ENCODE data around the gene DPY19L1. TPM values are rescaled to one million over a fixed set of nuclear protein-coding genes. Genes with fewer than 3 reads are reported as not detected.
"Not testable (repeated sequence)": the region's sequence is repeated elsewhere in the genome, so short reads cannot be mapped to it uniquely, and the experiment has no call there.

DPY19L1 gene
- total RNA-seq, 1 donor from 2014 or later = 48.2 TPM

GRCh38 chr7:35043301-35043700 is 6.0 kb upstream of the DPY19L1 start:
- H3K27me3 ChIP-seq; H3F3A ChIP-seq (ENCODE audit: low read depth); H3K4me3 ChIP-seq; H4K20me1 ChIP-seq (ENCODE audit: low read depth); H3K27ac Mint-ChIP-seq; DNase-seq (ENCODE audit: low spot score); H3K36me3 Mint-ChIP-seq; H3K36me3 ChIP-seq; H2AFZ ChIP-seq (replicated peaks); H3K9me3 Mint-ChIP-seq; H3K9ac ChIP-seq; H3K79me2 ChIP-seq (ENCODE audit: low read depth); H3K9me3 ChIP-seq (ENCODE audit: low read depth); H3K27ac ChIP-seq; H3K4me2 ChIP-seq; H3K4me1 ChIP-seq; H3K4me3 Mint-ChIP-seq; H3K27me3 Mint-ChIP-seq (ENCODE audit: insufficient read depth, low read depth): not testable (repeated sequence)
- peaks cover 12% of the 10 kb centered on the region for H3K4me1 Mint-ChIP-seq

GRCh38 chr7:35040906-35041305 is 3.6 kb upstream of the DPY19L1 start:
- Mint-ChIP-seq H3K27me3 (ENCODE audit: insufficient read depth, low read depth) (peaks cover 6% of the 10 kb centered on the region), H3K4me1 (peaks cover 19% of the 10 kb centered on the region), H3K36me3 (no peaks in the 10 kb centered on the region), H3K4me3 (no peak overlapping the region), H3K27ac (no peak overlapping the region), H3K9me3 (no peaks in the 10 kb centered on the region)
- H2AFZ ChIP-seq (replicated peaks) = no peak overlapping the region
- peaks cover 5% of the 10 kb centered on the region for H3K79me2 ChIP-seq (ENCODE audit: low read depth)
- TF ChIP-seq EZH2phosphoT487 (IDR thresholded peaks at IDR 0.05) = no peak
- no peak for TF ChIP-seq CTCF (IDR thresholded peaks at IDR 0.05)
- TF ChIP-seq EZH2 (IDR thresholded peaks at IDR 0.05) = no peak
- H4K20me1 ChIP-seq (ENCODE audit: low read depth) = peaks cover 5% of the 10 kb centered on the region
- H3K9ac ChIP-seq = no peak overlapping the region
- DNase-seq (ENCODE audit: low spot score) = no peak
- H3K4me1 ChIP-seq = peaks cover 7% of the 10 kb centered on the region
- no peak overlapping the region for H3K27ac ChIP-seq
- H3K27me3 ChIP-seq = peaks cover 2% of the 10 kb centered on the region
- H3K4me3 ChIP-seq = no peak overlapping the region
- H3K9me3 ChIP-seq (ENCODE audit: low read depth) = no peaks in the 10 kb centered on the region
- H3K4me2 ChIP-seq = no peak overlapping the region
- H3K36me3 ChIP-seq = no peaks in the 10 kb centered on the region
- peaks cover 16% of the 10 kb centered on the region for H3F3A ChIP-seq (ENCODE audit: low read depth)

- Mint-ChIP-seq H3K9me3 (no peaks in the 10 kb centered on the region), H3K27ac (no peak overlapping the region), H3K27me3 (ENCODE audit: insufficient read depth, low read depth) (peaks cover 8% of the 10 kb centered on the region), H3K4me1 (peaks cover 32% of the 10 kb centered on the region), H3K4me3 (no peak overlapping the region), H3K36me3 (no peaks in the 10 kb centered on the region)
- Histone ChIP-seq H3K4me2 (no peak overlapping the region), H4K20me1 (ENCODE audit: low read depth) (peaks cover 19% of the 10 kb centered on the region), H3K4me1 (peaks cover 16% of the 10 kb centered on the region), H3K27me3 (peaks cover 2% of the 10 kb centered on the region), H3K4me3 (no peak overlapping the region), H2AFZ (replicated peaks) (no peak overlapping the region), H3K9me3 (ENCODE audit: low read depth) (no peaks in the 10 kb centered on the region), H3K27ac (no peak overlapping the region), H3K36me3 (no peaks in the 10 kb centered on the region), H3K9ac (no peak overlapping the region), H3F3A (ENCODE audit: low read depth) (peaks cover 17% of the 10 kb centered on the region), H3K79me2 (ENCODE audit: low read depth) (peaks cover 21% of the 10 kb centered on the region)
- TF ChIP-seq EZH2 (IDR thresholded peaks at IDR 0.05) (no peak), CTCF (IDR thresholded peaks at IDR 0.05) (no peak), EZH2phosphoT487 (IDR thresholded peaks at IDR 0.05) (no peak)
- DNase-seq (ENCODE audit: low spot score) = no peak
Measured at GRCh38 chr7:35039343-35039742, 2.1 kb upstream of the DPY19L1 start.

DNA sequence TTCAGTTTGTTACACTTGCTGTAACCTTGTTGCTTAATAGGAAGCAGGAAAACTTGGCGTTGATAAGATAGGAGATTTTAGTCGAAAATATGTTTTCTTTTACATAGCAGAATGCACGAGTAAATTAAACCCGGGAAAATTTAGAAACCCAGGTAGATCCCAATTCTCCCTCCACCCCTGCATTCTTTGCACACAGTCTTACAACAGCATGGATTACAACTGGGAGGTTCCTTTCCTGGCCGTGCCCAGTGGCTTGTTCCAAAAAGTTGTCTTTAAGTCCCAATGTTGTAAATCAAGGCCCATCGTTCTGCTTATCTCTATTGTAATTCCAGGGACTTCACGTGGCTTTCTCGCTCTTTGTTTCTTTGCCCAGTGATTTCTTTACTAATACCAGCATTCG is 1.1 kb upstream of the DPY19L1 start:
- peaks cover 31% of the 10 kb centered on the region for H3K79me2 ChIP-seq (ENCODE audit: low read depth)
- H3K27ac ChIP-seq = no peak overlapping the region
- Mint-ChIP-seq H3K4me3 (peak overlapping the region; percentile 91), H3K27ac (peak overlapping the region; percentile 91), H3K27me3 (ENCODE audit: insufficient read depth, low read depth) (peaks cover 8% of the 10 kb centered on the region), H3K4me1 (peaks cover 30% of the 10 kb centered on the region), H3K9me3 (no peaks in the 10 kb centered on the region), H3K36me3 (no peaks in the 10 kb centered on the region)
- H3K27me3 ChIP-seq = peaks cover 2% of the 10 kb centered on the region
- no peaks in the 10 kb centered on the region for H3K36me3 ChIP-seq
- H2AFZ ChIP-seq (replicated peaks) = peak overlapping the region; percentile 60
- H3K9ac ChIP-seq = no peak overlapping the region
- H4K20me1 ChIP-seq (ENCODE audit: low read depth) = peaks cover 29% of the 10 kb centered on the region
- no peaks in the 10 kb centered on the region for H3K9me3 ChIP-seq (ENCODE audit: low read depth)
- H3K4me2 ChIP-seq = peak overlapping the region; percentile 78
- DNase-seq (ENCODE audit: low spot score) = peak; percentile 39
- TF ChIP-seq EZH2phosphoT487 (IDR thresholded peaks at IDR 0.05) (no peak), CTCF (IDR thresholded peaks at IDR 0.05) (no peak), EZH2 (IDR thresholded peaks at IDR 0.05) (no peak)
- peaks cover 16% of the 10 kb centered on the region for H3K4me1 ChIP-seq
- H3F3A ChIP-seq (ENCODE audit: low read depth) = peaks cover 17% of the 10 kb centered on the region
- H3K4me3 ChIP-seq = peak overlapping the region; percentile 98
